Osteocyte (in vitro differentiated cells): ENCODE data around the gene MORN3. TPM values are rescaled to one million over a fixed set of nuclear protein-coding genes. Genes with fewer than 3 reads are reported as not detected.
"Not testable (repeated sequence)": the region's sequence is repeated elsewhere in the genome, so short reads cannot be mapped to it uniquely, and the experiment has no call there.

ENCODE experiments used
- DNase-seq: peaks from one replicate; pipeline ENCODE4 v3.0.0; 2021; ENCODE audit warnings: mixed read lengths; ENCODE audit not compliant: unreplicated experiment; ENCODE audit errors: extremely low spot score
- H3K27ac Mint-ChIP-seq: one replicate; pipeline ENCODE4 v1.8.0; 2021; ENCODE audit warnings: mild to moderate bottlenecking, mixed read lengths; ENCODE audit not compliant: unreplicated experiment
- H3K27me3 Mint-ChIP-seq: one replicate; pipeline ENCODE4 v1.8.0; 2021; ENCODE audit warnings: mixed read lengths; ENCODE audit not compliant: unreplicated experiment
- H3K36me3 Mint-ChIP-seq: one replicate; pipeline ENCODE4 v1.8.0; 2021; ENCODE audit warnings: mixed read lengths; ENCODE audit not compliant: unreplicated experiment
- H3K4me1 Mint-ChIP-seq: one replicate; pipeline ENCODE4 v1.8.0; 2021; ENCODE audit warnings: mixed read lengths; ENCODE audit not compliant: unreplicated experiment
- H3K4me3 Mint-ChIP-seq: one replicate; pipeline ENCODE4 v1.8.0; 2021; ENCODE audit warnings: mild to moderate bottlenecking, moderate library complexity, mixed read lengths; ENCODE audit not compliant: unreplicated experiment
- H3K9me3 Mint-ChIP-seq: one replicate; pipeline ENCODE4 v1.8.0; 2021; ENCODE audit warnings: mixed read lengths; ENCODE audit not compliant: unreplicated experiment
- total RNA-seq: library from RNA; stranded (reverse); gene quantifications from 2 replicates; pipeline ENCODE4 v1.2.1, GENCODE V29; 2021
- TF ChIP-seq, protein P1 (sequence below): fragments of 200-600 bp; sonication (generic); IDR thresholded peaks from 2 replicates; pipeline ENCODE4 v1.5.0; 2021; ENCODE audit warnings: antibody characterized with exemption, mild to moderate bottlenecking, moderate library complexity

MORN3 gene
- total RNA-seq, 1 donor from 2014 or later: 0.11 TPM

- DNase-seq: no peak
- TF ChIP-seq, protein P1, sequence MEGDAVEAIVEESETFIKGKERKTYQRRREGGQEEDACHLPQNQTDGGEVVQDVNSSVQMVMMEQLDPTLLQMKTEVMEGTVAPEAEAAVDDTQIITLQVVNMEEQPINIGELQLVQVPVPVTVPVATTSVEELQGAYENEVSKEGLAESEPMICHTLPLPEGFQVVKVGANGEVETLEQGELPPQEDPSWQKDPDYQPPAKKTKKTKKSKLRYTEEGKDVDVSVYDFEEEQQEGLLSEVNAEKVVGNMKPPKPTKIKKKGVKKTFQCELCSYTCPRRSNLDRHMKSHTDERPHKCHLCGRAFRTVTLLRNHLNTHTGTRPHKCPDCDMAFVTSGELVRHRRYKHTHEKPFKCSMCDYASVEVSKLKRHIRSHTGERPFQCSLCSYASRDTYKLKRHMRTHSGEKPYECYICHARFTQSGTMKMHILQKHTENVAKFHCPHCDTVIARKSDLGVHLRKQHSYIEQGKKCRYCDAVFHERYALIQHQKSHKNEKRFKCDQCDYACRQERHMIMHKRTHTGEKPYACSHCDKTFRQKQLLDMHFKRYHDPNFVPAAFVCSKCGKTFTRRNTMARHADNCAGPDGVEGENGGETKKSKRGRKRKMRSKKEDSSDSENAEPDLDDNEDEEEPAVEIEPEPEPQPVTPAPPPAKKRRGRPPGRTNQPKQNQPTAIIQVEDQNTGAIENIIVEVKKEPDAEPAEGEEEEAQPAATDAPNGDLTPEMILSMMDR: no peak
- no peaks in the 10 kb centered on the region for H3K36me3 Mint-ChIP-seq
- no peak overlapping the region for H3K27ac Mint-ChIP-seq
- no peaks in the 10 kb centered on the region for H3K27me3 Mint-ChIP-seq
- peaks cover 10% of the 10 kb centered on the region for H3K4me1 Mint-ChIP-seq
- no peaks in the 10 kb centered on the region for H3K9me3 Mint-ChIP-seq
- no peak overlapping the region for H3K4me3 Mint-ChIP-seq
Measured at GRCh38 chr12:121688966-121689365, 19.5 kb upstream of the MORN3 start.

- not testable (repeated sequence) for H3K27ac Mint-ChIP-seq, H3K27me3 Mint-ChIP-seq, H3K9me3 Mint-ChIP-seq, H3K4me3 Mint-ChIP-seq, DNase-seq, H3K4me1 Mint-ChIP-seq, H3K36me3 Mint-ChIP-seq
Measured at GRCh38 chr12:121679661-121680197, 10.3 kb upstream of the MORN3 start.

DNA sequence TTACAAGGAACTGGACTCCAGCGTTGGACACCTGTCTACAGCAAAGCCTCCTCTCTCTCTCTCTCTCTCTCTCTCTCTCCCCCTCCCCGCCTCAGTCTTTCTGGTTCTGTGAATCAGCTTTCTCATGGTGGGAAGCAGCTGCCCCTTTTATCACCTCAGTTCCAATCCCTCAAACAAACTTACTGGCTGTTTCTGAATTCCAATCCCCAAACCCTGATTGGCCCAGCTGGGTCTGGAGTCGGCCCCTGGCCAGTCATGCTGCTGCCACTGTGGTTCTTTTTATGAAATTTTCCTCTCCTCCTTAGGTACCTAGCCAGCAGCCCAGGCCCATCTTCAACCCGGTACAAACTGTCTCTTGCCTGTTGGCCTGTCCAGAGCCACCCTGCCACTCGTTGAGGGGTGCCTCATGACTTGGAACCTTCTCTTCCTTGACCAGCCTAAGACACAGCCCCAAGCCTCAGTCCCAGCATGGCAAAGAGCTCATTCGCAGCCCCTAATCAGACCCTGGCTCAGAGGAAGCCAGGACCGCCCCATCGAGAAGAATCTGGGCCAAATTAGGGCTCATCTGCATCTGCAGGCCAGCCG, 9.4 kb upstream of the MORN3 start:
- no peak for DNase-seq
- no peak overlapping the region for H3K4me3 Mint-ChIP-seq

GRCh38 chr12:121678305-121678704, 8.9 kb upstream of the MORN3 start:
- no peak for DNase-seq
- no peak overlapping the region for H3K4me3 Mint-ChIP-seq
- TF ChIP-seq, protein P1: no peak
- no peak overlapping the region for H3K27ac Mint-ChIP-seq
- H3K4me1 Mint-ChIP-seq: peaks cover 5% of the 10 kb centered on the region
- H3K9me3 Mint-ChIP-seq: no peaks in the 10 kb centered on the region
- no peaks in the 10 kb centered on the region for H3K36me3 Mint-ChIP-seq
- H3K27me3 Mint-ChIP-seq: no peaks in the 10 kb centered on the region

More for the DNA sequence above, 9.4 kb upstream of the MORN3 start:
- Mint-ChIP-seq H3K9me3 (no peaks in the 10 kb centered on the region), H3K36me3 (no peaks in the 10 kb centered on the region), H3K27me3 (no peaks in the 10 kb centered on the region), H3K4me1 (peaks cover 2% of the 10 kb centered on the region), H3K27ac (no peak overlapping the region)
- TF ChIP-seq, protein P1: no peak

GRCh38 chr12:121676190-121676589, 6.7 kb upstream of the MORN3 start:
- TF ChIP-seq, protein P1: no peak
- H3K4me1 Mint-ChIP-seq: peaks cover 11% of the 10 kb centered on the region
- H3K9me3 Mint-ChIP-seq: no peaks in the 10 kb centered on the region
- DNase-seq: no peak
- H3K27ac Mint-ChIP-seq: no peak overlapping the region
- no peaks in the 10 kb centered on the region for H3K27me3 Mint-ChIP-seq
- H3K36me3 Mint-ChIP-seq: no peaks in the 10 kb centered on the region
- no peak overlapping the region for H3K4me3 Mint-ChIP-seq
